HL-60/S4 treated with phorbol 12-myristate 13-acetate at 8.2 ng/mL for 4 days and 3 days (cell line): Measurements from ENCODE around the gene MEIS2.

Experiments
- in situ Hi-C: fragments of 300-500 bp; cut with MboI; formaldehyde crosslinking; loops from 2 replicates; pipeline ENCODE4 v1.15.0; 2022; ENCODE audit warnings: low sequenced_read_pairs

The MEIS2 gene

GRCh38 chr15:37100109-37100965 is at the start of gene MEIS2:
Gene MEIS2 (minus strand): TSS chr15:37100549. CDS start chr15:37099466, 1,083 bp downstream.
- in situ Hi-C loops: no loop called here

GRCh38 chr15:37149146-37149545 is 48.8 kb upstream of the MEIS2 start:
- in situ Hi-C loops: no loop called here

GRCh38 chr15:37148714-37149113 is 48.4 kb upstream of the MEIS2 start:
- in situ Hi-C loops: no loop called here

- in situ Hi-C loops: no loop called here
Observed at GRCh38 chr15:37143351-37143750, 43.0 kb upstream of the MEIS2 start.

- in situ Hi-C loops: no loop called here
Observed at GRCh38 chr15:37142371-37142770, 42.0 kb upstream of the MEIS2 start.

- in situ Hi-C loops: no loop called here
Observed at GRCh38 chr15:37140531-37141058, 40.2 kb upstream of the MEIS2 start.

GRCh38 chr15:37138591-37139215 is 38.4 kb upstream of the MEIS2 start:
- in situ Hi-C loops: no loop called here

GRCh38 chr15:37137221-37137620 is 36.9 kb upstream of the MEIS2 start:
- in situ Hi-C loops: no loop called here

- in situ Hi-C loops: no loop called here
Observed at GRCh38 chr15:37136666-37137065, 36.3 kb upstream of the MEIS2 start.

GRCh38 chr15:37135225-37135624 is 34.9 kb upstream of the MEIS2 start:
- in situ Hi-C loops: no loop called here

GRCh38 chr15:37134699-37135131 is 34.4 kb upstream of the MEIS2 start:
- in situ Hi-C loops: no loop called here

- in situ Hi-C loops: no loop called here
Observed at GRCh38 chr15:37134244-37134643, 33.9 kb upstream of the MEIS2 start.

- in situ Hi-C loops: no loop called here
Observed at GRCh38 chr15:37133602-37134001, 33.3 kb upstream of the MEIS2 start.

GRCh38 chr15:37132826-37133417 is 32.6 kb upstream of the MEIS2 start:
- in situ Hi-C loops: no loop called here

GRCh38 chr15:37131621-37132020 is 31.3 kb upstream of the MEIS2 start:
- in situ Hi-C loops: no loop called here

- in situ Hi-C loops: no loop called here
Observed at GRCh38 chr15:37130356-37130755, 30.0 kb upstream of the MEIS2 start.

GRCh38 chr15:37125143-37125542 is 24.8 kb upstream of the MEIS2 start:
- in situ Hi-C loops: no loop called here

GRCh38 chr15:37124331-37124730 is 24.0 kb upstream of the MEIS2 start:
- in situ Hi-C loops: no loop called here

GRCh38 chr15:37122703-37123102 is 22.4 kb upstream of the MEIS2 start:
- in situ Hi-C loops: no loop called here

- in situ Hi-C loops: no loop called here
Observed at GRCh38 chr15:37121492-37121891, 21.1 kb upstream of the MEIS2 start.

- in situ Hi-C loops: no loop called here
Observed at GRCh38 chr15:37117030-37117429, 16.7 kb upstream of the MEIS2 start.

GRCh38 chr15:37115538-37115937 is 15.2 kb upstream of the MEIS2 start:
- in situ Hi-C loops: no loop called here
